HCT116 (cell line): ENCODE measurements around the gene KRTAP22-1. TPM values are rescaled to one million over a fixed set of nuclear protein-coding genes. Genes with fewer than 3 reads are reported as not detected.

Source experiments
- ATAC-seq: fragments of 200-7000 bp; cut with Tn5 transposase; 2 replicates; pipeline ENCODE4 v1.9.1; 2020; ENCODE audit warnings: mild to moderate bottlenecking, moderate library complexity
- BruUV-seq: library from RNA; stranded (reverse); fragments of 400-500 nt; replicated peaks from 2 replicates; lab custom pipeline; 2021; lab: Mats Ljungman, UMichigan
- CTCF ChIA-PET: fragments of 300-600 bp; sonication (Branson Sonifier 250); formaldehyde crosslinking; loops from one replicate; lab custom pipeline; 2021; ENCODE audit warnings: antibody characterized with exemption; lab: Charles Lee
- POLR2A ChIA-PET: fragments of 300-600, 350-600 bp; sonication (Branson Sonifier 250); formaldehyde crosslinking; loops from one replicate; lab custom pipeline; 2021; ENCODE audit warnings: antibody characterized with exemption; lab: Charles Lee
- RAD21 ChIA-PET, 2 experiments: fragments of 300-600 bp; sonication (Branson Sonifier 250); formaldehyde crosslinking; loops; one replicate each; lab custom pipeline; 2023; ENCODE audit warnings: low total read pairs in 2 of 2; ENCODE audit not compliant: uncharacterized antibody in 2 of 2, unreplicated experiment in 2 of 2, low non-redundant PET in 1 of 2; lab: Charles Lee
- DNase-seq: peaks from one replicate; pipeline ENCODE4 v3.0.0-alpha.2; 2010; ENCODE audit warnings: low read depth, low spot score
- H2AFZ ChIP-seq: fragments of 200-600 bp; shearing (Covaris generic), sonication (generic); 2 replicates; pipeline ENCODE4 v1.6.1; 2017; ENCODE audit warnings: low read depth, mixed run types, mixed read lengths, antibody characterized with exemption, low read length; ENCODE audit not compliant: poor library complexity, severe bottlenecking
- H3K27ac ChIP-seq: 2 replicates; pipeline ENCODE4 v1.5.1; 2012; ENCODE audit warnings: low read depth, low read length
- H3K27me3 ChIP-seq: fragments of 200-600 bp; sonication (generic); 2 replicates; pipeline ENCODE4 v1.6.1; 2016; ENCODE audit warnings: mixed run types, low read length, mixed read lengths; ENCODE audit not compliant: insufficient read depth
- H3K36me3 ChIP-seq, 2 experiments: fragments of 200-500 bp in 1 of 2; fragments of 200-600 bp in 1 of 2; sonication (Bioruptor generic) in 1 of 2; sonication (generic) in 1 of 2; 2 replicates each; pipeline versions ENCODE4 v1.5.1 to v1.6.1; 2014 to 2016; ENCODE audit warnings: low read length in 2 of 2, inconsistent platforms in 1 of 2, mixed read lengths in 1 of 2, mixed run types in 1 of 2; ENCODE audit not compliant: insufficient read depth in 2 of 2, control insufficient read depth in 1 of 2
- H3K4me1 ChIP-seq, 2 experiments: fragments of 200-600 bp in 1 of 2; sonication (generic) in 1 of 2; 2 replicates each; pipeline versions ENCODE4 v1.5.1 to v1.6.1; 2012 to 2017; ENCODE audit warnings: low read length in 2 of 2, inconsistent platforms in 1 of 2, mild to moderate bottlenecking in 1 of 2, mixed read lengths in 1 of 2, mixed run types in 1 of 2, moderate library complexity in 1 of 2; ENCODE audit not compliant: insufficient read depth in 2 of 2, control insufficient read depth in 1 of 2
- H3K4me2 ChIP-seq: fragments of 200-600 bp; sonication (generic); 2 replicates; pipeline ENCODE4 v1.6.1; 2017; ENCODE audit warnings: mixed run types, low read length, mixed read lengths
- H3K4me3 ChIP-seq, 2 experiments: fragments of 200-600 bp in 1 of 2; sonication (generic) in 1 of 2; replicated peaks in 1 of 2; 2 replicates each; pipeline ENCODE4 v1.5.1; 2011 to 2016; ENCODE audit warnings: low read length in 2 of 2, control low read depth in 1 of 2, low read depth in 1 of 2, mild to moderate bottlenecking in 1 of 2, mixed read lengths in 1 of 2, mixed run types in 1 of 2
- H3K79me2 ChIP-seq: fragments of 200-600 bp; sonication (generic); 2 replicates; pipeline ENCODE4 v1.6.1; 2017; ENCODE audit warnings: mild to moderate bottlenecking, mixed run types, low read length, moderate library complexity, mixed read lengths; ENCODE audit not compliant: insufficient read depth
- H3K9ac ChIP-seq: fragments of 200-600 bp; sonication (generic); 2 replicates; pipeline ENCODE4 v1.6.1; 2016; ENCODE audit warnings: low read length, mixed read lengths
- H3K9me2 ChIP-seq: fragments of 200-600 bp; sonication (generic), shearing (Covaris generic); 2 replicates; pipeline ENCODE4 v1.6.1; 2017; ENCODE audit warnings: mixed run types, mild to moderate bottlenecking, moderate library complexity; ENCODE audit not compliant: insufficient read depth
- H3K9me3 ChIP-seq, 2 experiments: fragments of 200-500 bp in 1 of 2; fragments of 200-600 bp in 1 of 2; sonication (Bioruptor generic) in 1 of 2; sonication (generic) in 1 of 2; 2 replicates each; pipeline ENCODE4 v1.6.1; 2014 to 2017; ENCODE audit warnings: low read length in 2 of 2, mixed read lengths in 2 of 2, inconsistent platforms in 1 of 2, low read depth in 1 of 2, mild to moderate bottlenecking in 1 of 2, mixed run types in 1 of 2, moderate library complexity in 1 of 2; ENCODE audit not compliant: control insufficient read depth in 1 of 2, insufficient read depth in 1 of 2
- H4K20me1 ChIP-seq: fragments of 200-600 bp; sonication (generic), shearing (Covaris generic); 2 replicates; pipeline ENCODE4 v1.6.1; 2017; ENCODE audit warnings: mixed run types, mild to moderate bottlenecking, moderate library complexity; ENCODE audit not compliant: insufficient read depth
- ATF3 ChIP-seq: IDR thresholded peaks from 2 replicates; pipeline ENCODE4 v1.6.1; 2012
- CBX3 ChIP-seq: IDR thresholded peaks from 2 replicates; pipeline ENCODE4 v1.6.1; 2012; ENCODE audit warnings: low read depth
- CEBPB ChIP-seq: IDR thresholded peaks from 2 replicates; pipeline ENCODE4 v1.6.1; 2012; ENCODE audit warnings: low read depth
- ELF1 ChIP-seq: IDR thresholded peaks from 2 replicates; pipeline ENCODE4 v1.6.1; 2012; ENCODE audit warnings: low read depth, borderline replicate concordance
- EZH2 ChIP-seq: fragments of 200-600 bp; sonication (generic); IDR thresholded peaks from 2 replicates; pipeline ENCODE4 v1.6.1; 2017; ENCODE audit warnings: antibody characterized with exemption, mixed run types
- EZH2phosphoT487 ChIP-seq: fragments of 200-600 bp; IDR thresholded peaks from 2 replicates; pipeline ENCODE4 v1.6.1; 2018; ENCODE audit warnings: antibody characterized with exemption, borderline replicate concordance
- FOSL1 ChIP-seq: IDR thresholded peaks from 2 replicates; pipeline ENCODE4 v1.6.1; 2012; ENCODE audit warnings: low read depth
- POLR2A ChIP-seq: IDR thresholded peaks from 2 replicates; pipeline ENCODE4 v1.7.0; 2011; ENCODE audit warnings: borderline replicate concordance; ENCODE audit not compliant: insufficient read depth, insufficient read length; ENCODE audit errors: extremely low read depth
- POLR2AphosphoS5 ChIP-seq: IDR thresholded peaks from 2 replicates; pipeline ENCODE4 v1.6.1; 2011; ENCODE audit warnings: mild to moderate bottlenecking, low read depth, low read length, moderate library complexity
- RAD21 ChIP-seq: IDR thresholded peaks from 2 replicates; pipeline ENCODE4 v1.6.1; 2012; ENCODE audit warnings: low read depth, mild to moderate bottlenecking
- REST ChIP-seq: IDR thresholded peaks from 2 replicates; pipeline ENCODE4 v1.6.1; 2012; ENCODE audit warnings: low read depth
- SRF ChIP-seq: IDR thresholded peaks from 2 replicates; pipeline ENCODE4 v1.6.1; 2012; ENCODE audit warnings: low read depth
- TCF7L2 ChIP-seq: IDR thresholded peaks from 2 replicates; pipeline ENCODE4 v1.7.0; 2011; ENCODE audit warnings: borderline replicate concordance, inconsistent platforms; ENCODE audit not compliant: insufficient read depth, insufficient read length; ENCODE audit errors: extremely low read depth
- YY1 ChIP-seq: IDR thresholded peaks from 2 replicates; pipeline ENCODE4 v1.6.1; 2011; ENCODE audit warnings: low read length, low read depth, moderate library complexity, mild to moderate bottlenecking; ENCODE audit not compliant: insufficient replicate concordance; ENCODE audit errors: extremely low read depth
- ZFX ChIP-seq: fragments of 450-650 bp; IDR thresholded peaks from 2 replicates; pipeline ENCODE4 v1.6.1; 2017
- intact Hi-C: fragments of 100-400 bp; cut with micrococcal nuclease; formaldehyde crosslinking; loops from 2 replicates; pipeline ENCODE4 v1.10.0; 2022
- total RNA-seq: library from RNA; stranded (reverse); gene quantifications from one replicate; pipeline ENCODE4 v1.2.1, GENCODE V29; 2021; ENCODE audit not compliant: unreplicated experiment
- TF ChIP-seq, protein P1 (sequence below), 3 experiments: fragments of 200-600 bp in 1 of 3; sonication (generic) in 1 of 3; IDR thresholded peaks in 2 of 3; conservative IDR thresholded peaks in 1 of 3; 2 replicates each; pipeline ENCODE4 v1.5.1; 2012 to 2017; ENCODE audit warnings: low read depth in 2 of 3, low read length in 2 of 3, antibody characterized with exemption in 1 of 3, borderline replicate concordance in 1 of 3, control low read depth in 1 of 3, mild to moderate bottlenecking in 1 of 3, mixed read lengths in 1 of 3, mixed run types in 1 of 3, moderate library complexity in 1 of 3; ENCODE audit not compliant: insufficient read depth in 1 of 3

Gene KRTAP22-1
- total RNA-seq, 1 experiment from 2014 or later, result not detected

DNA sequence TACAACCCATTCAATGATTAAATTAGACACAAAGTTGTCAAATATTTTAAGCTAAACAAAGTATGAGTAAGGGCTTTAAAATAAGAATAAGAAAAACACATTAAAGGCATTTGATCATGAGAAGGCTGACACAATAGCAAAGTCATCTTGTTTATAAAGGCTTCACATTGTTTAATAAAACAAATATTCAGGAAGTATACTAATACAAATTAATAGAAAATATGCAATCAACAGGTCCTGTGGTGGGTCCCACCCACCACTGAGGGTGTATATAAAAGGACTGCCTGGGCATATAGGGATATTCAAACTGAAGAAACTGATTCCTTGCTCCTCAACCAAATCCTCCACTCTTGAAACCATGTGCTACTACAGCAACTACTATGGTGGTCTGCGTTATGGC, 34.0 kb downstream of the KRTAP22-1 start, which contains the start of gene KRTAP20-2:
Gene KRTAP20-2, plus strand, starts transcription at position 301 of the 400 bp plus-strand sequence. Its CDS starts 58 bp downstream, at position 359.
- H2AFZ ChIP-seq, result no peak within 1 kb of the TSS
- H3K4me2 ChIP-seq, result no peak within 1 kb of the TSS
- H3K79me2 ChIP-seq, result no peaks in the 10 kb centered on the region
- H3K4me1 ChIP-seq, result no peaks in the 10 kb centered on the region
- no TSS peak for BruUV-seq
- H3K9me2 ChIP-seq, result no peaks in the 10 kb centered on the region
- ATAC-seq, result no peak
- ChIA-PET POLR2A (no interaction called here), RAD21 (no interaction called here), CTCF (no interaction called here)
- H3K27ac ChIP-seq, result no peak within 1 kb of the TSS
- peaks cover 8 to 14% of the 10 kb centered on the region in 2 experiments; a peak in 2 of 4 replicates for H3K9me3 ChIP-seq
- H3K4me3 ChIP-seq, result no peak within 1 kb of the TSS
- intact Hi-C loops, result no loop called here
- no peak for DNase-seq
- no peaks in the 10 kb centered on the region for H3K27me3 ChIP-seq
- H3K36me3 ChIP-seq, result no peaks in the 10 kb centered on the region
- TF ChIP-seq TCF7L2, result no peak
- no peak for TF ChIP-seq POLR2A
- no peak for TF ChIP-seq EZH2phosphoT487
- no peak for TF ChIP-seq ELF1
- no peak for TF ChIP-seq ATF3
- no peaks in the 10 kb centered on the region for H4K20me1 ChIP-seq
- H3K9ac ChIP-seq, result no peak within 1 kb of the TSS

GRCh38 chr21:30638686-30639085, 37.8 kb downstream of the KRTAP22-1 start:
- H3K9me3 ChIP-seq, result peaks cover 8 to 9% of the 10 kb centered on the region in 2 experiments; a peak in 2 of 4 replicates
- H3K4me1 ChIP-seq, result no peaks in the 10 kb centered on the region
- no peaks in the 10 kb centered on the region for H3K79me2 ChIP-seq
- no peaks in the 10 kb centered on the region for H3K36me3 ChIP-seq
- no peaks in the 10 kb centered on the region for H3K9me2 ChIP-seq
- RAD21 ChIA-PET, result no interaction called here
- BruUV-seq, result no TSS peak
- CTCF ChIA-PET, result no interaction called here
- POLR2A ChIA-PET, result no interaction called here
- H3K4me2 ChIP-seq, result no peak overlapping the region
- no peak overlapping the region for H3K4me3 ChIP-seq
- H3K27ac ChIP-seq, result no peak overlapping the region
- no peak for DNase-seq
- no peak overlapping the region for H2AFZ ChIP-seq
- H4K20me1 ChIP-seq, result no peaks in the 10 kb centered on the region
- ATAC-seq, result no peak
- no peak overlapping the region for H3K9ac ChIP-seq
- intact Hi-C loops, result no loop called here
- no peaks in the 10 kb centered on the region for H3K27me3 ChIP-seq
- TF ChIP-seq, protein P1, sequence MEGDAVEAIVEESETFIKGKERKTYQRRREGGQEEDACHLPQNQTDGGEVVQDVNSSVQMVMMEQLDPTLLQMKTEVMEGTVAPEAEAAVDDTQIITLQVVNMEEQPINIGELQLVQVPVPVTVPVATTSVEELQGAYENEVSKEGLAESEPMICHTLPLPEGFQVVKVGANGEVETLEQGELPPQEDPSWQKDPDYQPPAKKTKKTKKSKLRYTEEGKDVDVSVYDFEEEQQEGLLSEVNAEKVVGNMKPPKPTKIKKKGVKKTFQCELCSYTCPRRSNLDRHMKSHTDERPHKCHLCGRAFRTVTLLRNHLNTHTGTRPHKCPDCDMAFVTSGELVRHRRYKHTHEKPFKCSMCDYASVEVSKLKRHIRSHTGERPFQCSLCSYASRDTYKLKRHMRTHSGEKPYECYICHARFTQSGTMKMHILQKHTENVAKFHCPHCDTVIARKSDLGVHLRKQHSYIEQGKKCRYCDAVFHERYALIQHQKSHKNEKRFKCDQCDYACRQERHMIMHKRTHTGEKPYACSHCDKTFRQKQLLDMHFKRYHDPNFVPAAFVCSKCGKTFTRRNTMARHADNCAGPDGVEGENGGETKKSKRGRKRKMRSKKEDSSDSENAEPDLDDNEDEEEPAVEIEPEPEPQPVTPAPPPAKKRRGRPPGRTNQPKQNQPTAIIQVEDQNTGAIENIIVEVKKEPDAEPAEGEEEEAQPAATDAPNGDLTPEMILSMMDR (IDR thresholded peaks at IDR 0.05 in 2 of 3, conservative IDR thresholded peaks at IDR 0.05 in 1 of 3; ENCODE audit: borderline replicate concordance in 1 of 3, insufficient read depth in 1 of 3, low read depth in 2 of 3, low read length in 2 of 3), result no peak
- no peak for TF ChIP-seq SRF
- TF ChIP-seq YY1, result no peak
- no peak for TF ChIP-seq EZH2
- TF ChIP-seq EZH2phosphoT487, result no peak
- TF ChIP-seq CBX3, result no peak
- TF ChIP-seq FOSL1, result no peak
- no peak for TF ChIP-seq CEBPB
- TF ChIP-seq POLR2AphosphoS5, result no peak
- TF ChIP-seq RAD21, result no peak
- no peak for TF ChIP-seq TCF7L2
- no peak for TF ChIP-seq ZFX
- TF ChIP-seq REST, result no peak
